ENCODE data around the gene GNG4.
"Not testable (repeated sequence)": the region's sequence is repeated elsewhere in the genome, so short reads cannot be mapped to it uniquely, and the experiment has no call there.

Gene GNG4

GRCh38 chr1:235625831-235626230, 23.8 kb downstream of the GNG4 start:
- TF ChIP-seq, protein P1, sequence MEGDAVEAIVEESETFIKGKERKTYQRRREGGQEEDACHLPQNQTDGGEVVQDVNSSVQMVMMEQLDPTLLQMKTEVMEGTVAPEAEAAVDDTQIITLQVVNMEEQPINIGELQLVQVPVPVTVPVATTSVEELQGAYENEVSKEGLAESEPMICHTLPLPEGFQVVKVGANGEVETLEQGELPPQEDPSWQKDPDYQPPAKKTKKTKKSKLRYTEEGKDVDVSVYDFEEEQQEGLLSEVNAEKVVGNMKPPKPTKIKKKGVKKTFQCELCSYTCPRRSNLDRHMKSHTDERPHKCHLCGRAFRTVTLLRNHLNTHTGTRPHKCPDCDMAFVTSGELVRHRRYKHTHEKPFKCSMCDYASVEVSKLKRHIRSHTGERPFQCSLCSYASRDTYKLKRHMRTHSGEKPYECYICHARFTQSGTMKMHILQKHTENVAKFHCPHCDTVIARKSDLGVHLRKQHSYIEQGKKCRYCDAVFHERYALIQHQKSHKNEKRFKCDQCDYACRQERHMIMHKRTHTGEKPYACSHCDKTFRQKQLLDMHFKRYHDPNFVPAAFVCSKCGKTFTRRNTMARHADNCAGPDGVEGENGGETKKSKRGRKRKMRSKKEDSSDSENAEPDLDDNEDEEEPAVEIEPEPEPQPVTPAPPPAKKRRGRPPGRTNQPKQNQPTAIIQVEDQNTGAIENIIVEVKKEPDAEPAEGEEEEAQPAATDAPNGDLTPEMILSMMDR (conservative IDR thresholded peaks at IDR 0.05; ENCODE audit: low read depth, low read length) = no peak
- Histone ChIP-seq H3K36me3 (ENCODE audit: insufficient read depth) (no peaks in the 10 kb centered on the region), H3K4me3 (IDR thresholded peaks at IDR 0.05; ENCODE audit: insufficient read depth, low read depth, low read length) (no peak overlapping the region), H3K9ac (no peak overlapping the region), H3K79me2 (ENCODE audit: insufficient read depth, low read depth) (no peaks in the 10 kb centered on the region), H4K20me1 (ENCODE audit: insufficient read depth) (no peaks in the 10 kb centered on the region), H2AFZ (ENCODE audit: low read depth) (no peak overlapping the region), H3K4me1 (ENCODE audit: low read depth, poor library complexity, severe bottlenecking) (no peaks in the 10 kb centered on the region), H3K27me3 (ENCODE audit: insufficient read depth, low read depth) (no peaks in the 10 kb centered on the region), H3K4me2 (no peak overlapping the region), H3K27ac (no peak overlapping the region)

DNA sequence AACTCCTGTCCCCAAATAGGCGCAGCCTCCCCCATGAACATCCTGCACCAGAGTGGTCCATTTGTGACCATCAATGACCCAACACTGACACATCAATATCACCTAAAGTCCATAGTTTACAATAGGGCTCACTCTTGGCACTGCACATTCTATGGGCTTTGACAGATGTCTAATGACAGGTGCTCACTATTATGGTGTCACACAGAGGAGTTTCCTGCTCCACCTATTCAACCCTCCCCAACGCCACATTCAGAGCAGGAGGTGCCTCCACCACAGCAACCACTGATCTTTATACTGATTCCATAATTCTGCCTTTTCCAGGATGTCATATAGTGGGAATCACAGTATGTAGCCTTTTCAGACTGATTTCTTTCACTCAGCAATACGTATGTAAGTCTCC, 24.2 kb downstream of the GNG4 start:
- Histone ChIP-seq H3K4me2 (no peak overlapping the region), H2AFZ (ENCODE audit: low read depth) (no peak overlapping the region), H3K27ac (no peak overlapping the region), H3K4me1 (ENCODE audit: low read depth, poor library complexity, severe bottlenecking) (no peaks in the 10 kb centered on the region), H3K4me3 (IDR thresholded peaks at IDR 0.05; ENCODE audit: insufficient read depth, low read depth, low read length) (no peak overlapping the region), H4K20me1 (ENCODE audit: insufficient read depth) (no peaks in the 10 kb centered on the region), H3K9ac (no peak overlapping the region), H3K79me2 (ENCODE audit: insufficient read depth, low read depth) (no peaks in the 10 kb centered on the region), H3K36me3 (ENCODE audit: insufficient read depth) (no peaks in the 10 kb centered on the region), H3K27me3 (ENCODE audit: insufficient read depth, low read depth) (no peaks in the 10 kb centered on the region)
- TF ChIP-seq, protein P1 (conservative IDR thresholded peaks at IDR 0.05; ENCODE audit: low read depth, low read length) = no peak

DNA sequence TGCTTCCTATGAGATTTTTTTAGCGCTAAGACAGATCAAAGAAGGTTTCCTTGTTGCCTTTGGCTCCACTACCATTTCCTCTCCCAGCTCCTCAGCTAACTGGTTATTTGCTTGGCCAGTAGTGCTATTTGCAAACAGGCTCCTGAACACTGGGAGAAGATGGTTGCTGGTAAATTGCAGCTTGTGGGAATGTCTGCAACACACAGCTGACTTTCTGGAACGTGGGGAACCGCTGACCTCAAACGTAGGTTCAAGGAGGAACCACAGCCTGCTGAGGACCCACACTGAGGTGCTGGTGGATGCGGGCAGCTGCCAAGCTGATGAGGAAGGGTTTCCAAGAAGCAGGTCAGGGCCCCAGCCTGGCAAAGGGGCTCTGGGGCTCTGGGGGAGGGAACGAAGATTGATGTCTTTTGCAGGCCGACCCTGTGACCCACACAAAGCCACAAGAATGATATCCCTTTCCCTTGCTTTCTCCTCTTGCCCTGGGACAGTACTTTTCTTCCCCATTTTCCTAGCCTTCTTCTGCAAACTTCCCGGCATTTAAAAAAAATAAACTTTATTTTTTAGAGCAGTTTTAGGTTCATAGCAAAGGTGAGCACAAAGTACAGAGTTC, 24.8 kb downstream of the GNG4 start:
- no peak overlapping the region for H3K9ac ChIP-seq
- no peak overlapping the region for H3K4me3 ChIP-seq (IDR thresholded peaks at IDR 0.05; ENCODE audit: insufficient read depth, low read depth, low read length)
- no peaks in the 10 kb centered on the region for H3K4me1 ChIP-seq (ENCODE audit: low read depth, poor library complexity, severe bottlenecking)
- H3K27ac ChIP-seq = no peak overlapping the region
- H3K27me3 ChIP-seq (ENCODE audit: insufficient read depth, low read depth) = no peaks in the 10 kb centered on the region
- H3K79me2 ChIP-seq (ENCODE audit: insufficient read depth, low read depth) = no peaks in the 10 kb centered on the region
- H3K36me3 ChIP-seq (ENCODE audit: insufficient read depth) = no peaks in the 10 kb centered on the region
- no peak overlapping the region for H2AFZ ChIP-seq (ENCODE audit: low read depth)
- no peaks in the 10 kb centered on the region for H4K20me1 ChIP-seq (ENCODE audit: insufficient read depth)
- TF ChIP-seq, protein P1 (conservative IDR thresholded peaks at IDR 0.05; ENCODE audit: low read depth, low read length) = no peak
- no peak overlapping the region for H3K4me2 ChIP-seq

- Histone ChIP-seq H2AFZ (ENCODE audit: low read depth) (no peak overlapping the region), H3K36me3 (ENCODE audit: insufficient read depth) (no peaks in the 10 kb centered on the region), H3K4me3 (IDR thresholded peaks at IDR 0.05; ENCODE audit: insufficient read depth, low read depth, low read length) (no peak overlapping the region), H3K4me2 (no peak overlapping the region), H3K27me3 (ENCODE audit: insufficient read depth, low read depth) (no peaks in the 10 kb centered on the region), H3K4me1 (ENCODE audit: low read depth, poor library complexity, severe bottlenecking) (no peaks in the 10 kb centered on the region), H3K79me2 (ENCODE audit: insufficient read depth, low read depth) (no peaks in the 10 kb centered on the region), H3K9ac (no peak overlapping the region), H4K20me1 (ENCODE audit: insufficient read depth) (no peaks in the 10 kb centered on the region), H3K27ac (no peak overlapping the region)
- TF ChIP-seq, protein P1 (conservative IDR thresholded peaks at IDR 0.05; ENCODE audit: low read depth, low read length) = no peak
Observed at GRCh38 chr1:235622936-235623779, 26.4 kb downstream of the GNG4 start.

DNA sequence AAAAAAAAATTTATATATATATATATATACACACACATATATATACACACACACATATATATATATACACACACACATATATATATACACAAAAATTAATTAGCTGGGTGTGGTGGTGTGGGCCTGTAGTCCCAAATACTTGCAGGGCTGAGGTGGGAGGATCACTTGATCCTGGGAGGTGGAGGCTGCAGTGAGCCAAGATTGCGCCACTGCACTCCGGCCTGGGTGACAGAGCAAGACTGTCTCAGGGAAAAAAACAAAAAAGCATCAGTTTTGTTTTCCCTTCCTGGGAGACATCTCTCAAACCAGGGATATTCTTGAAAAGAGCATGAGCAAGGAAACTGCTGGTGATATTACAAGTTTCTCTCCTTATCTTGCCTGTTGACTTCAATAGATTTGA, 30.4 kb downstream of the GNG4 start:
- H3K79me2 ChIP-seq (ENCODE audit: insufficient read depth, low read depth); H3K4me3 ChIP-seq (IDR thresholded peaks at IDR 0.05; ENCODE audit: insufficient read depth, low read depth, low read length); H3K4me2 ChIP-seq; H3K27ac ChIP-seq; H3K27me3 ChIP-seq (ENCODE audit: insufficient read depth, low read depth); H4K20me1 ChIP-seq (ENCODE audit: insufficient read depth); H2AFZ ChIP-seq (ENCODE audit: low read depth); H3K4me1 ChIP-seq (ENCODE audit: low read depth, poor library complexity, severe bottlenecking); H3K9ac ChIP-seq; H3K36me3 ChIP-seq (ENCODE audit: insufficient read depth): not testable (repeated sequence)
